Endodermal cell (in vitro differentiated cells): Measurements from ENCODE around the gene SLC7A9. TPM values are rescaled to one million over a fixed set of nuclear protein-coding genes. Genes with fewer than 3 reads are reported as not detected.
A peak's percentile ranks its signal among the peaks of the same experiment; 100 is the strongest.

Source experiments
- DNase-seq: peaks from one replicate; pipeline ENCODE4 v3.0.0-alpha.2; 2017
- H3K27ac ChIP-seq: 2 replicates; pipeline ENCODE4 v1.5.1; 2013; ENCODE audit warnings: mild to moderate bottlenecking, low read depth, low read length, moderate library complexity
- H3K27me3 ChIP-seq: 2 replicates; pipeline ENCODE4 v1.6.1; 2013; ENCODE audit warnings: mild to moderate bottlenecking, low read length, moderate library complexity; ENCODE audit not compliant: insufficient read depth, control insufficient read depth, poor library complexity, severe bottlenecking
- H3K36me3 ChIP-seq: 2 replicates; pipeline ENCODE4 v1.7.0; 2013; ENCODE audit warnings: mild to moderate bottlenecking, low read length, moderate library complexity; ENCODE audit not compliant: control insufficient read depth, insufficient read depth
- H3K4me1 ChIP-seq: one replicate; pipeline ENCODE4 v1.7.0; 2013; ENCODE audit warnings: low read length; ENCODE audit not compliant: control insufficient read depth, insufficient read depth
- H3K4me3 ChIP-seq: 2 replicates; pipeline ENCODE4 v1.5.1; 2013; ENCODE audit warnings: mild to moderate bottlenecking, low read length, moderate library complexity
- H3K9ac ChIP-seq: 2 replicates; pipeline ENCODE4 v1.6.1; 2013; ENCODE audit warnings: mild to moderate bottlenecking, low read length, moderate library complexity; ENCODE audit not compliant: poor library complexity, severe bottlenecking; ENCODE audit errors: extremely low read depth
- H3K9me3 ChIP-seq: 2 replicates; pipeline ENCODE4 v1.6.1; 2013; ENCODE audit warnings: mild to moderate bottlenecking, low read length, moderate library complexity; ENCODE audit not compliant: control insufficient read depth
- H3K27ac Mint-ChIP-seq: 2 replicates; pipeline ENCODE4 v1.8.0; 2020; ENCODE audit warnings: mixed read lengths
- H3K27me3 Mint-ChIP-seq: 2 replicates; pipeline ENCODE4 v1.8.0; 2021; ENCODE audit warnings: mild to moderate bottlenecking, mixed read lengths; ENCODE audit not compliant: insufficient read depth
- H3K36me3 Mint-ChIP-seq: 2 replicates; pipeline ENCODE4 v1.8.0; 2020; ENCODE audit warnings: low read depth, mixed read lengths
- H3K4me1 Mint-ChIP-seq: 2 replicates; pipeline ENCODE4 v1.8.0; 2020; ENCODE audit warnings: mixed read lengths
- H3K4me3 Mint-ChIP-seq: 2 replicates; pipeline ENCODE4 v1.8.0; 2020; ENCODE audit warnings: mild to moderate bottlenecking, moderate library complexity, mixed read lengths
- H3K9me3 Mint-ChIP-seq: 2 replicates; pipeline ENCODE4 v1.8.0; 2020; ENCODE audit warnings: mild to moderate bottlenecking, mixed read lengths
- CTCF ChIP-seq: fragments of 200-600 bp; sonication (generic); conservative IDR thresholded peaks from 2 replicates; pipeline ENCODE4 v1.5.0; 2021; ENCODE audit warnings: antibody characterized with exemption, mild to moderate bottlenecking
- WGBS, 2 experiments: methylation state at CpG; one replicate each; pipeline versions ENCODE4 v1.1.5 to v1.1.7; 2013; ENCODE audit warnings: missing lambda C conversion rate in 2 of 2, mixed read lengths in 1 of 2; ENCODE audit not compliant: insufficient coverage in 1 of 2, insufficient read length in 1 of 2; 5-methylcytosine and 5-hydroxymethylcytosine counted together
- long read RNA-seq, 4 experiments: library from polyadenylated mRNA in 2 of 4; library from RNA in 1 of 4; library from capped mRNA in 1 of 4; stranded (forward) in 3 of 4; unstranded in 1 of 4; transcript quantifications; one replicate each; pipeline ENCODE4 v2.0.0, GENCODE V29; 2020 to 2021; ENCODE audit warnings: inconsistent platforms in 1 of 4
- polyA plus RNA-seq, 2 experiments: library from polyadenylated mRNA; stranded (reverse); fragments of 50-300 nt; gene quantifications; one replicate each; pipeline ENCODE4 v1.2.3, GENCODE V29; 2013
- total RNA-seq, 2 donors: library from RNA; stranded (reverse); fragmentation: NEBNext Ultra II Directional in 1 of 2; extraction: Animal tissue kit (Norgen Biotek cat#: 25700) in 1 of 2; gene quantifications; 2 replicates in 1 of 2; 3 replicates in 1 of 2; pipeline ENCODE4 v1.2.1, GENCODE V29; 2021

Gene SLC7A9
- total RNA-seq: under 1 TPM in 1 of 2 donors, not detected in 1; 0.18 TPM
- 0.32 TPM for polyA plus RNA-seq (2013, experiment 1 of 2)
- not detected for polyA plus RNA-seq (2013, experiment 2 of 2)
- long read RNA-seq, experiment 1: 0 reads
- long read RNA-seq, experiment 2: 0 reads
- long read RNA-seq, experiment 3: 0 reads
- long read RNA-seq, experiment 4: 0 reads

DNA sequence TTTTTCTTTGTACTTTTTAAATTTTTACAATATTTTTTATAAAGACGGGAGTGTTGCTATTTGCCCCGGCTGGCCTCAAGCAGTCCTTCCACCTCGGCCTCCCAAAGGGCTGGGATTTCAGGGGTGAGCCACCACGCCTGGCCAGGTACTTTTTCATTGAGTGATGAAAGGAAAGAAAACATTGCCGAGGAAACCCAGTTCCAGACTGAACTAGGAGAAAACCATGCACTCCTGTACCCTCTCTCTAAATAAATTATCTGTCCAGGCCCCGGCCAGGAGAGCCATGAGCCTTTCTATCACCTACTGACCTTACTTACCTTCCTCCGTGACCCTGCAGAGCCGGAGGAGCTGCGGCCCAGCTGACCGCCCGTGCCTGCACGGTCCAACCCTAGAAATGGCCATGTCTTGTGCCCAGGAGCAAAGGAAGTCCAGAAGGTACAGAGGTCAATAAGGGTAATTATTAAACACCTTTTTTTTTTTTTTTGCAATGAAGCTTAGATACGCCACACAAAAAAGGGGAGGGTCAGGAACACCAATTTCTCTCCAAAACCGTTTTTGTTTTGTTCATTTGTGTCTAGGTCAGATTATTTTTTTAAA, at the start of gene SLC7A9:
SLC7A9 (minus strand) TSS at position 399 of the 597 bp plus-strand sequence. CDS start 1,233 bp downstream, outside the sequence.
- no peaks in the 10 kb centered on the region for H3K4me1 ChIP-seq
- H3K27me3 Mint-ChIP-seq: no peaks in the 10 kb centered on the region
- no peak within 1 kb of the TSS for H3K4me3 Mint-ChIP-seq
- H3K36me3 ChIP-seq: no peaks in the 10 kb centered on the region
- H3K9me3 ChIP-seq: no peaks in the 10 kb centered on the region
- no peak for TF ChIP-seq CTCF
- WGBS, 2 experiments: 89 to 94% methylated on average over 10 to 14 of the region's 14 CpGs
- H3K27ac Mint-ChIP-seq: no peak within 1 kb of the TSS
- H3K36me3 Mint-ChIP-seq: no peaks in the 10 kb centered on the region
- H3K4me3 ChIP-seq: no peak within 1 kb of the TSS
- H3K9me3 Mint-ChIP-seq: no peaks in the 10 kb centered on the region
- no peaks in the 10 kb centered on the region for H3K27me3 ChIP-seq
- H3K4me1 Mint-ChIP-seq: peaks cover 3% of the 10 kb centered on the region
- H3K9ac ChIP-seq: no peak within 1 kb of the TSS
- no peak within 1 kb of the TSS for H3K27ac ChIP-seq
- DNase-seq: no peak

DNA sequence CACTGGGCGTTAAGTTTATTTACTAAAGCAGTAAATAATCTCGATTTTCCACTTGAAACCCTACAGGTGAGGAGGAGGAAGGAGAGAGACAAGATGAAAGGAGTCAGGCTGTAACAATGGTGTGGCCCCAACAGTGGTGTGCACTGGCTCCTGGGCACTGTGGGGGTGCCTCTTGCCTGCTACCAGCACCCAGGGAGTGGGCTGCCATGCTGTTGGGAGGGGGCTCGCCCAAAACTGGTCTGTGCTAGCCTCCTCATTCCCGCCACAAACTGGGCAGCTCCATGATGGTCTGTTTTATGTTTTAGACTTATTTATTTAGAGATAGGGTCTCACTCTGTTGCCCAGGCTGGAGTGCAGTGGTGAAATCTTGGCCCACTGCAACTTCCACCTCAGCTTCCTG, 49.8 kb upstream of the SLC7A9 start:
- Histone ChIP-seq H3K27ac (no peak overlapping the region), H3K9me3 (no peaks in the 10 kb centered on the region), H3K4me3 (no peak overlapping the region), H3K36me3 (peaks cover 36% of the 10 kb centered on the region), H3K9ac (no peak overlapping the region), H3K4me1 (no peaks in the 10 kb centered on the region), H3K27me3 (no peaks in the 10 kb centered on the region)
- no peak for TF ChIP-seq CTCF
- WGBS, 2 experiments: 89 to 100% methylated on average over 2 to 4 of the region's 4 CpGs
- H3K4me1 Mint-ChIP-seq: no peaks in the 10 kb centered on the region
- H3K27me3 Mint-ChIP-seq: no peaks in the 10 kb centered on the region
- peaks cover 45% of the 10 kb centered on the region for H3K36me3 Mint-ChIP-seq
- no peak overlapping the region for H3K4me3 Mint-ChIP-seq
- H3K27ac Mint-ChIP-seq: peak overlapping the region; percentile 59
- DNase-seq: no peak
- no peaks in the 10 kb centered on the region for H3K9me3 Mint-ChIP-seq

DNA sequence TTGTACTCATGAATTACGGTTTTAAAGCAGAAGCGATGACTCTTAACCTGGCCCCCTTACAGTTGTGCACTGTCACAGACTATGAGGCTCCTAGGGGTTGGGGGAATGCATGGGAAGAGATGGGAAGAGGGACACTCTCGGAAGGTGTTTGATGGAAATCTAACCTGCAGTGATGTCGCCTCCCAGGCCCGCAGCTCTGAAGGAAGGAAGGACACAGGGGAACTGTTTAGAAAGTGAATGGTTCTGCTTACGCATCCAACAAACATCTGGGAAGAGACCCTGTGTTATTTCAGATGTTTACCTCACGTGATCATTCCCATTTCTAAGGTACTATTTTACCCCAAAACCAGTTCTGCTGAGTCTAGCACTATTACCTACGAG, 48.0 kb upstream of the SLC7A9 start:
- 92 to 100% methylated on average over 4 to 8 of the region's 8 CpGs for WGBS, 2 experiments
- Mint-ChIP-seq H3K27ac (peak overlapping the region; percentile 76), H3K4me3 (no peak overlapping the region), H3K27me3 (no peaks in the 10 kb centered on the region), H3K4me1 (no peaks in the 10 kb centered on the region), H3K36me3 (peaks cover 35% of the 10 kb centered on the region), H3K9me3 (no peaks in the 10 kb centered on the region)
- no peak overlapping the region for H3K4me3 ChIP-seq
- H3K27me3 ChIP-seq: no peaks in the 10 kb centered on the region
- no peak for TF ChIP-seq CTCF
- H3K36me3 ChIP-seq: peaks cover 19% of the 10 kb centered on the region
- DNase-seq: no peak
- H3K9me3 ChIP-seq: no peaks in the 10 kb centered on the region
- no peak overlapping the region for H3K9ac ChIP-seq
- no peak overlapping the region for H3K27ac ChIP-seq
- no peaks in the 10 kb centered on the region for H3K4me1 ChIP-seq
